Left hindlimb (tissue), 1 donor: ENCODE results near the gene WFIKKN2.
A peak's percentile ranks its signal among the peaks of the same experiment; 100 is the strongest.

Experiments
- DNase-seq: peaks from one replicate; pipeline ENCODE4 v3.0.0-alpha.2; 2018

The WFIKKN2 gene

GRCh38 chr17:50808888-50809287, 26.5 kb upstream of the WFIKKN2 start:
- DNase-seq = no peak

- no peak for DNase-seq
Observed at GRCh38 chr17:50813583-50813982, 21.8 kb upstream of the WFIKKN2 start.

GRCh38 chr17:50815400-50815799, 20.0 kb upstream of the WFIKKN2 start:
- no peak for DNase-seq

- DNase-seq = no peak
Observed at GRCh38 chr17:50816271-50816670, 19.1 kb upstream of the WFIKKN2 start.

- DNase-seq = no peak
Observed at GRCh38 chr17:50816771-50817751, 18.3 kb upstream of the WFIKKN2 start.

GRCh38 chr17:50817838-50818237, 17.5 kb upstream of the WFIKKN2 start:
- DNase-seq = no peak

GRCh38 chr17:50818261-50818660, 17.1 kb upstream of the WFIKKN2 start:
- no peak for DNase-seq

- DNase-seq = no peak
Observed at GRCh38 chr17:50818921-50819657, 16.3 kb upstream of the WFIKKN2 start.

- peak; percentile 1 for DNase-seq
Observed at GRCh38 chr17:50820651-50821050, 14.7 kb upstream of the WFIKKN2 start.

- no peak for DNase-seq
Observed at GRCh38 chr17:50822550-50822949, 12.8 kb upstream of the WFIKKN2 start.

- DNase-seq = no peak
Observed at GRCh38 chr17:50824429-50824828, 11.0 kb upstream of the WFIKKN2 start.

GRCh38 chr17:50825188-50825587, 10.2 kb upstream of the WFIKKN2 start:
- DNase-seq = no peak

- DNase-seq = no peak
Observed at GRCh38 chr17:50828508-50829170, 6.7 kb upstream of the WFIKKN2 start.

GRCh38 chr17:50829332-50829731, 6.1 kb upstream of the WFIKKN2 start:
- no peak for DNase-seq

GRCh38 chr17:50830352-50830751, 5.0 kb upstream of the WFIKKN2 start:
- peak; percentile 74 for DNase-seq

- DNase-seq = peak; percentile 79
Observed at GRCh38 chr17:50830994-50831393, 4.4 kb upstream of the WFIKKN2 start.

GRCh38 chr17:50831471-50831928, 3.9 kb upstream of the WFIKKN2 start:
- DNase-seq = peak; percentile 91

GRCh38 chr17:50832267-50832863, 3.0 kb upstream of the WFIKKN2 start:
- no peak for DNase-seq

GRCh38 chr17:50832864-50833381, 2.5 kb upstream of the WFIKKN2 start:
- DNase-seq = no peak

- no peak for DNase-seq
Observed at GRCh38 chr17:50833510-50834428, 1.6 kb upstream of the WFIKKN2 start.
